Ascending aorta (tissue), 2 donors: Measurements from ENCODE around the gene DCC. TPM values are rescaled to one million over a fixed set of nuclear protein-coding genes. Genes with fewer than 3 reads are reported as not detected.

Experiments
- DNase-seq, 2 donors: peaks; one replicate each; pipeline ENCODE4 v3.0.0-alpha.2; 2019; ENCODE audit warnings: low spot score in 2 of 2
- H3K27ac ChIP-seq, 2 donors: fragments of 200-600 bp; sonication (generic); one replicate each; pipeline ENCODE4 v1.5.1; 2016 to 2017; ENCODE audit warnings: mild to moderate bottlenecking in 1 of 2
- H3K27me3 ChIP-seq: fragments of 200-600 bp; sonication (generic); one replicate; pipeline ENCODE4 v1.5.1; 2017
- H3K36me3 ChIP-seq, 2 donors: fragments of 200-600 bp; sonication (generic); one replicate each; pipeline ENCODE4 v1.5.1; 2016
- H3K4me1 ChIP-seq, 2 donors: fragments of 200-600 bp; sonication (generic); one replicate each; pipeline ENCODE4 v1.5.1; 2016 to 2017; ENCODE audit warnings: mild to moderate bottlenecking in 1 of 2
- H3K4me3 ChIP-seq, 2 donors: fragments of 200-600 bp; sonication (generic); one replicate each; pipeline ENCODE4 v1.5.1; 2016 to 2017; ENCODE audit warnings: mild to moderate bottlenecking in 1 of 2
- H3K9me3 ChIP-seq, 2 donors: fragments of 200-600 bp; sonication (generic); one replicate each; pipeline ENCODE4 v1.5.1; 2016
- intact Hi-C: fragments of 100-400 bp; cut with DNase I; formaldehyde crosslinking; loops from one replicate; pipeline ENCODE4 v1.15.1; 2023
- total RNA-seq: library from RNA; depleted of rRNA; stranded (reverse); fragments of >200 nt; gene quantifications from one replicate; pipeline ENCODE4 v1.1.0, GENCODE V29; 2016
- TF ChIP-seq, protein P1 (sequence below), 3 experiments: fragments of 200-600 bp in 2 of 3; fragments of 450-650 bp in 1 of 3; sonication (generic) in 2 of 3; IDR thresholded peaks; one replicate each; pipeline ENCODE4 v1.5.1; 2016 to 2019; ENCODE audit warnings: antibody characterized with exemption in 3 of 3, mild to moderate bottlenecking in 1 of 3, moderate library complexity in 1 of 3

DCC gene
- total RNA-seq, 1 donor from 2014 or later = not detected

DNA sequence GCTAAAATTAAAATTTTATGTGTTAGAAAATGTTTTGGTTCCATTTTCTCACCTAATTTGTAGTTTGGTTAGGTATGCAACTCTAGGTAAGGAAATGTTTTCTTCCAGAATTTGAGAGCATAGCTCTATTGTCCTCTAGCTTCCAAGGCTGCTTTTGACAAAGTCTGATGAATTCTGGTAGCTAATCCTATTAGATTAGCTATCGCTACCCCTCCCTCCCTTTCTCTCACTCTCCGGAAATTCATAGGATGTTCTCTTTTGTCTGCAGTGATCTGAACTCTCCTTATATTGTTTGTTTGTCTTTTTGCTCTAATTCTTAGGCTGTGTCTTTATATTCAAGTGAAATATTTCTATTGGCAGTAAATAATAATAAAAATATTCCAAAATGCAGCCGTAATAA is 382.9 kb downstream of the DCC start:
- no peak for DNase-seq
- intact Hi-C loops = no loop called here
- no peaks in the 10 kb centered on the region for H3K9me3 ChIP-seq
- TF ChIP-seq, protein P1, sequence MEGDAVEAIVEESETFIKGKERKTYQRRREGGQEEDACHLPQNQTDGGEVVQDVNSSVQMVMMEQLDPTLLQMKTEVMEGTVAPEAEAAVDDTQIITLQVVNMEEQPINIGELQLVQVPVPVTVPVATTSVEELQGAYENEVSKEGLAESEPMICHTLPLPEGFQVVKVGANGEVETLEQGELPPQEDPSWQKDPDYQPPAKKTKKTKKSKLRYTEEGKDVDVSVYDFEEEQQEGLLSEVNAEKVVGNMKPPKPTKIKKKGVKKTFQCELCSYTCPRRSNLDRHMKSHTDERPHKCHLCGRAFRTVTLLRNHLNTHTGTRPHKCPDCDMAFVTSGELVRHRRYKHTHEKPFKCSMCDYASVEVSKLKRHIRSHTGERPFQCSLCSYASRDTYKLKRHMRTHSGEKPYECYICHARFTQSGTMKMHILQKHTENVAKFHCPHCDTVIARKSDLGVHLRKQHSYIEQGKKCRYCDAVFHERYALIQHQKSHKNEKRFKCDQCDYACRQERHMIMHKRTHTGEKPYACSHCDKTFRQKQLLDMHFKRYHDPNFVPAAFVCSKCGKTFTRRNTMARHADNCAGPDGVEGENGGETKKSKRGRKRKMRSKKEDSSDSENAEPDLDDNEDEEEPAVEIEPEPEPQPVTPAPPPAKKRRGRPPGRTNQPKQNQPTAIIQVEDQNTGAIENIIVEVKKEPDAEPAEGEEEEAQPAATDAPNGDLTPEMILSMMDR (IDR thresholded peaks at IDR 0.05) = no peak
- no peaks in the 10 kb centered on the region for H3K4me1 ChIP-seq
- H3K27me3 ChIP-seq = no peaks in the 10 kb centered on the region
- no peaks in the 10 kb centered on the region for H3K36me3 ChIP-seq
- no peak overlapping the region for H3K4me3 ChIP-seq
- H3K27ac ChIP-seq = no peak overlapping the region

DNA sequence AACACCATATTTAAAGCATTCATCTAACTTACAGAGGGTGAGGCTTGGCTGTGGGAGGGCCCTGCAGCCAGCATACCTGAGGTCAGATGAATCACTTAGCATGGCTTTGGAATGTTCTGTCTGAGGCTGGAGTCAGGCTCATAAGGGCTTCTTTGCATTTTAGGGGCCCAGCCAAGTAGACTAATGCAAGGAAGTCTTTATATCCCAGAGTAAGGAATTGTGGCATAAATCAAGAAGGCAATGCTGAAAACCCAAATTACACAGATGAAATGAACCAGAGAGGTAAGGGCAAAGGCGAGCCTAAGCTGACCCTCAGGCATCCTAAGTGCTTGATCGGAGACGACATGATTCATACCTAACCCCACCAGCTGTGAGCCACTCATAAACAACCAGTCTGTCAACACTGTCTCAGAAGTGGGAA is 383.6 kb downstream of the DCC start:
- intact Hi-C loops = no loop called here
- TF ChIP-seq, protein P1 (IDR thresholded peaks at IDR 0.05) = no peak
- Histone ChIP-seq H3K4me3 (no peak overlapping the region), H3K27ac (no peak overlapping the region), H3K36me3 (no peaks in the 10 kb centered on the region), H3K9me3 (no peaks in the 10 kb centered on the region), H3K27me3 (no peaks in the 10 kb centered on the region), H3K4me1 (no peaks in the 10 kb centered on the region)
- DNase-seq = no peak

DNA sequence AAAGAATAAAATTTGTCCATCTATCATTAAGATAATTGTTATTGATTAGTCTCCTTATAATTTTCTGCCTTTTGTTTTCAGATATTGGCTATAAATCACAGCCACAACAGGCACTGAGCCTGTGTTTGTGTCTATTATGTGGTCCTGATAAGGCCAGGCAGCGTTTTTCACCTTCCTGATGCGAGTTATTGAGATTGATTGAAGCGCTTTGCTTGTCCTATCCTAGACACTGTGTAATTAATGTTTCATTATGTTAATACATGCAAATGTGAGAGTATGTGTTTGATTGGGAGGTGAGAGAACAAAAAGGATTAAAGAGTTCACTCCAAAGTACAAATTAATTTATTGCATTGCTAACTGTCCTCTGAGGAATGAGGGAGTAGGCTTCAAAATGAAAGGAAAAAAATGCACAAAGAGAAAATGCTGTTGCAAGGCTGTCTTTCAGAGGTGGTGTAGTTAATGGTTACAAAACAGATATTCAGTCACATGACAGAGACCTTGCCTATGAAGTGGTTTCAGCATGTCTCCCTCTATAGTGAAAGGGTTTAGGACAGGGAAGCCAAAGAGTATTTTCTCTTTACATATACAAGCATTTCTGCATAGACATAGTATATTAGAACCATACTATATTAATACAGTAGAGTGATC is 391.1 kb downstream of the DCC start:
- Histone ChIP-seq H3K27ac (no peak overlapping the region), H3K9me3 (no peaks in the 10 kb centered on the region), H3K27me3 (no peaks in the 10 kb centered on the region), H3K36me3 (no peaks in the 10 kb centered on the region), H3K4me3 (no peak overlapping the region), H3K4me1 (no peaks in the 10 kb centered on the region)
- DNase-seq = no peak
- intact Hi-C loops = no loop called here
- TF ChIP-seq, protein P1 (IDR thresholded peaks at IDR 0.05) = no peak

DNA sequence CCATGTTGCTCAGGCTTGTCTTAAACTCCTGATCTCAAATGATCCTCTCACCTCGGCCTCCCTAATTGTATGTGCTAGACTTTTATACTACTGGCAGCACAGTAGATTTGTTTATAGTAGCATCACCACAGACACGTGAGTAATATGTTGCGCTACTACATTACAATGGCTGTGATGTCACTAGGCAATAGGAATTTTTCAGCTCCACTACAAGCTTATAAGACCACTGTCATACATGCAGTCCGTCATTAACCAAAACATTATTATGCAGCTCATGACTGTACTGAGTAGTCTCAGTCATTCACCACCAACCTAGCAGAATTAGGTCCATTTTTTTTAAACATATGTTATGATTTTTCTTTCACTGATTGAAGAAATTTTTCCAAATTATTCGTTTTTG is 398.9 kb downstream of the DCC start:
- H3K27ac ChIP-seq = no peak overlapping the region
- H3K9me3 ChIP-seq = no peaks in the 10 kb centered on the region
- TF ChIP-seq, protein P1 (IDR thresholded peaks at IDR 0.05) = no peak
- no peak for DNase-seq
- no peaks in the 10 kb centered on the region for H3K4me1 ChIP-seq
- H3K4me3 ChIP-seq = no peak overlapping the region
- H3K36me3 ChIP-seq = no peaks in the 10 kb centered on the region
- H3K27me3 ChIP-seq = no peaks in the 10 kb centered on the region
- intact Hi-C loops = no loop called here

DNA sequence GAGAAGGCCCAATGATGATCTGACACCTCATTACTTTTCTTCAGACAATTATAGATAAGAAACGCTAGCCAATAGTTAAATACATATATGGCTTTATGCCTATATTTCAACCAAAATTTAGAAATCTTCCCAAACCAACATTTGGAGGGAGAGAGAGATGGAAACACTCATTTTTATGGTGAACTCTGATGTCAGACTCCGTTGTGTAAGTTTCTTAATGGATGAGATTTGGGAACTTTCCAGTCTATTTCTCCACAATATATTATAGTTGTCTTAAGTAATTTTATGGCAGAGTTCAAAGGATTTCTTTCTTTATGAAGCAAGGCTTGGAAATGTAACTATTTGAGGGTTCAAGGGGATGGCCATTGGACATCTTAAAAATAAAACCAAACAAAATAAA is 407.0 kb downstream of the DCC start:
- DNase-seq = no peak
- Histone ChIP-seq H3K4me3 (no peak overlapping the region), H3K36me3 (no peaks in the 10 kb centered on the region), H3K27me3 (no peaks in the 10 kb centered on the region), H3K27ac (no peak overlapping the region), H3K9me3 (no peaks in the 10 kb centered on the region), H3K4me1 (no peaks in the 10 kb centered on the region)
- TF ChIP-seq, protein P1 (IDR thresholded peaks at IDR 0.05) = no peak
- intact Hi-C loops = no loop called here

DNA sequence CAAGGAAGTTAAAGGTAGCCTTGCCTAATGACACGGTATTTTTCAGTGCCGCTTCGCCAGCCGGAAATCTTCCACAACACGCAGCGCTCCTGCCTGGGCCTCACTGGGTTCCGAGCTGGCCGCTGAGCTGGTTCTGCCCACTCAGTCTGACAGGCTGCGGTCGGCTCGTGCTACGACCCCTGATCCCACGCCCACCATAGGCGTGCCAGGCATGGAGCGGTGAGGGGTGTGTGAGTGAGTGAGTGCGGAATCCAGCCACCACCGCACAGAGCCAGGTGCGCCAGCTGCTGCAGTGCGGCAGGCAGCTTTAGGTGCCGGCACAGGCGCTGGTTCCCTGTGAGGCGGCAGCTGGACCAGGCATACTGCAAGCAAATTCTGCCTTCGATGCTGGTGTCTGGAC is 407.9 kb downstream of the DCC start:
- DNase-seq = no peak
- Histone ChIP-seq H3K27me3 (no peaks in the 10 kb centered on the region), H3K4me3 (no peak overlapping the region), H3K27ac (no peak overlapping the region), H3K4me1 (no peaks in the 10 kb centered on the region), H3K9me3 (no peaks in the 10 kb centered on the region), H3K36me3 (no peaks in the 10 kb centered on the region)
- intact Hi-C loops = no loop called here
- TF ChIP-seq, protein P1 (IDR thresholded peaks at IDR 0.05) = no peak
